ENCODE data around the gene FUT7. TPM values are rescaled to one million over a fixed set of nuclear protein-coding genes. Genes with fewer than 3 reads are reported as not detected.

Gene FUT7
- total RNA-seq, 1 experiment from 2014 or later, result not detected

DNA sequence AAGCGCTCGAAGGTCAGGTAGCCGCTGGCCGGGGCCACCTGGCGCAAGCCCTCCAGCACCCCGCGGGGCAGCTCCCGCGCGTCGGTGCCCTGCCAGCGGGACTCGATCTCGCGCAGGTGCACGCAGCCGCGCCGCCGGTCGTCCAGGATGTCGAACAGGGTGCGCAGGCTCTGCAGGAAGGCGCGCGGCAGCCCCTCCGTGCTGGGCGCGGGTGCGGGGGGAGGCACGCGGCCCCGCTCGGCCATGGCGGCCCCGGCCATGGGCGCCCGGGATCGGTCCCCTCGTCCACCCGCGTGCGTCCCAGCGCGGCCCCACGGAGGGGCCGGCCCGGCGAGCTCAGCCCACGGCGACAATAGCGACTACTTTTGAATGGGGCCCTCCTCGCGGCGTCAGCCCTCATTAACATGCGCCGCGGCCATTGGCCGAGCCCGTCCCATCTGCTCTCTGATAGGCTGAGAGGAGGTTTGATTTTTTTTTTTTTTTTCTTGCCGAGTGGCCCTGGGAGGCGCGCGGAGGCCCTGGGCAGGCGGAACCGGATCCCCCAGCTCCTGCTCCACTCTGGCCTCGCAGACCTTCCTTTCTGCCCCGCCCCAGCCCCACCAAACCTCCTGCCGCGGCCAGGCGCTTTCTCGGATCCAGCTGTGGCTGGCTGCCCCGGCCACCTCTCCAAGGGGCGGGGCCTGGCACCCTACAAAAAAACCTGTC lies 38.5 kb upstream of the FUT7 start, which contains the start of gene SAPCD2:
Gene SAPCD2 (minus strand): TSS at position 357 of the 705 bp plus-strand sequence. CDS start 97 bp downstream, at position 260.
- Histone ChIP-seq H3K4ac (ENCODE audit: low read depth, low read length) (no peak within 1 kb of the TSS; the same call in 1 of the 2 replicates), H3K23me2 (ENCODE audit: insufficient read length, low read depth, low read length, poor library complexity, severe bottlenecking) (no peaks in the 10 kb centered on the region), H2AK5ac (ENCODE audit: insufficient read length, low read length) (no peak within 1 kb of the TSS), H3K9me3 (ENCODE audit: control insufficient read depth, low read depth, low read length) (no peaks in the 10 kb centered on the region), H2BK12ac (ENCODE audit: insufficient read length, low read depth, low read length) (peak within 1 kb of the TSS; percentile 25), H2BK120ac (ENCODE audit: low read depth, low read length, poor library complexity, severe bottlenecking) (no peak within 1 kb of the TSS), H4K5ac (ENCODE audit: insufficient read length, low read depth, low read length) (no peak within 1 kb of the TSS), H3K18ac (ENCODE audit: insufficient read length, low read depth, low read length) (peak within 1 kb of the TSS; percentile 32), H3T11ph (ENCODE audit: low read length) (no peak within 1 kb of the TSS), H4K91ac (ENCODE audit: insufficient read length, low read depth, low read length) (no peak within 1 kb of the TSS), H3K23ac (ENCODE audit: insufficient read length, low read depth, low read length) (no peak within 1 kb of the TSS), H3K79me2 (ENCODE audit: insufficient read depth, low read length) (no peaks in the 10 kb centered on the region), H3K14ac (ENCODE audit: insufficient read depth, low read length) (peak within 1 kb of the TSS; percentile 64), H4K8ac (replicated peaks; ENCODE audit: insufficient read length, low read depth, low read length) (no peak within 1 kb of the TSS), H2BK5ac (ENCODE audit: insufficient read length, low read length) (no peak within 1 kb of the TSS), H3K4me1 (ENCODE audit: insufficient read depth, low read length) (peaks cover 7% of the 10 kb centered on the region; the same call in 1 of the 2 replicates), H2AFZ (ENCODE audit: low read length) (no peak within 1 kb of the TSS), H2BK15ac (ENCODE audit: low read depth, low read length) (no peak within 1 kb of the TSS), H3K27ac (ENCODE audit: insufficient read length, low read depth, low read length) (no peak within 1 kb of the TSS), H3K9ac (ENCODE audit: extremely low read depth, insufficient read length, low read length) (peak within 1 kb of the TSS; percentile 16), H2BK20ac (ENCODE audit: low read depth, low read length, poor library complexity, severe bottlenecking) (no peak within 1 kb of the TSS), H3K56ac (ENCODE audit: insufficient read length, low read depth, low read length) (no peak within 1 kb of the TSS), H3K4me2 (ENCODE audit: insufficient read depth, insufficient read length, low read length) (peak within 1 kb of the TSS; percentile 35), H3K79me1 (ENCODE audit: insufficient read depth, low read depth, low read length, poor library complexity, severe bottlenecking) (no peaks in the 10 kb centered on the region), H3K27me3 (ENCODE audit: insufficient read depth, low read length) (no peaks in the 10 kb centered on the region), H4K20me1 (ENCODE audit: control insufficient read depth, insufficient read depth, insufficient read length) (peaks cover 4% of the 10 kb centered on the region)
- H3K36me3 Mint-ChIP-seq (ENCODE audit: insufficient read depth in 1 of 3, low read depth in 3 of 3), result peaks cover 0 to 4% (median 3%) of the 10 kb centered on the region in 3 experiments; a peak in 4 of 7 replicates
- H3K27ac Mint-ChIP-seq, result peak within 1 kb of the TSS in 2 of 3 experiments; percentile 8 to 75; a peak in 1 of 7 replicates
- H3K27me3 Mint-ChIP-seq (ENCODE audit: low read depth), result peaks cover 5% of the 10 kb centered on the region
- H3K4me1 Mint-ChIP-seq, result peaks cover 22 to 31% of the 10 kb centered on the region in 2 experiments
- H3K4me3 Mint-ChIP-seq, result peak within 1 kb of the TSS; percentile 58 to 75
- H3K9me3 Mint-ChIP-seq, result no peaks in the 10 kb centered on the region; a peak in 1 of 5 replicates
- TF ChIP-seq CTCF (conservative IDR thresholded peaks at IDR 0.05), result no peak
- no CpG with 5 or more reads among the region's 74 CpGs for WGBS (ENCODE audit: extremely low coverage, insufficient read length, low lambda C conversion rate)
- DNase-seq, result peak; percentile 94

All from H9 (cell line).